ENCODE measurements around the gene LRRC27.

The LRRC27 gene

DNA sequence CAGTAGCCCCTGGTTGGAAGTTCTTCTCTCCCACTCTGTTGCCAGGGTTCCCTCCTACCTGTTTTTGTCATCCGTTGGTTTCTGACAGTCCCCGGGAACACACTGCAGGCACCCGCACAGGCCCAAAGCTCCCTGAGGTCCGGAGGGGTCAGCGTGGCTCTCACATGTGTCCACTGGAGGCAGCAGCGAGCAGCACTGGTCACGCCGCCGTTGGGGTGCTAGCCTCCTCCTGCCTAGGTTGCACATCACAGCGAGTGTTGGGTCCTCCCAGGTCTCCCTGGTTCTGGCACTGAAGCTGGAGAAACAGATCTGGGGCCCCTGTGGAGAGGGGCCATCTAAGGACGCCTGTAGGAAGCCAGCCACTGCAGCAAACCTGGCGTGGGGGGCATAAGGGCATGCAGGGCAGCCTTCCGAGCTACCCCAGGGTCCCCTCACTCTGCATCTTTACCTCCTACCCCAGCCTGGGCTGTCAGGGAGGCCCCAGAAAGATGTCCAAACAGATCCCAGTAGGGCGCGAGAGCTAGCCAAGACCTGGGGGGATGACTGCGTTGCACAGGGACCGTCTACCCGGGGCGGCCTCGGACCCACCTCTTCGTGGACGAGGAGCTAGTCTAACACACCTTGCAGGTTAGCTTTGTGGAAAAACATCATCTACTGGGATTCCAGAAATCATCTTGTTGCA, 28.9 kb downstream of the LRRC27 start:
- DNase-seq: no peak

DNA sequence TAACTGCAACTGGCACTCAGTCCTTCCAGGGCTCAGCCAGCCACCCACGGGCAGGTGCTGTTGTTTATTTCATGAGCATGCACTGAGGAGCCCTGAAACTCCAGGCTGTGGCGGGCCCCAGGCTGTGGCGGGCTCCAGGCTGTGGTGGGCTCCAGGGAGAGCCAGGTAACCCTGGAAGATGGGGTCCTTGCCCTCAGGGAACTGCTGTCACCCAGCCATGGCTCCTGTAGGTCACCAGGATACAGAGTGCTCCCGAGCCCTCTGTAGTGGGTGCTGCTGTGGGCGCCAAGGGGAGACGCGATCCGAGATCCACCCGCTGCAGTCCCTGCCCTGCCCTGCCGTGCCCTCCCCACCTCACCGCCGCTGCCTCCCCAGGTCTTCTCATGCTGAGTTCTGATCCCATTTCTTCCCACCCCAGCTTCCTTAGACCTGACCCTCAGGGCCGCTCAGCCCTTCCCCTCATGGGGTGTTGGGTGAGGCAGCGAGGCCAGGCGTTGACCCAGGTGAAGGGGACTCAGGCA, 29.6 kb downstream of the LRRC27 start:
- DNase-seq: no peak

DNA sequence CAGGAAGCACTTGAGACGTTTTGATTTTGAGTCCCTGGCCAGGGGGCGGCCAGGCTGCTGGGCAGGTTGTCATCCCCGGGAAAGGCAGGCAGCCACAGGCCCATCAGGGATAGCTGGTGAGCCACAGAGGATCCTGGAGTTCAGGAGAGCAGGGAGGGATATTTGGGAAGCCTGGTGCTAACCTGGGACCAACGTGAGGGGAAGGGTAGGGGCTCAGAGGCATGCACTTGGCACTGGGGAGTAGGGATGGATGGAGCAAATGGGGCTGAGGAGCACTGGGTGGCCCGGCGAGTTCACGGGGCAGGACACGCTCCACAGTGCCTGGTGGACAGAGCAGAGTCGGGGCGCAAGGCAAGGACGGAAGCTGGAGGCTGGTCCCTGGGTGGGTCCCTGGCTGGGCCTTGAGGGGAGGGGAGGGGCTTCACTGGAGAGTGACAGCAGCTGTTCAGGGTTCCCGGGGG, 30.2 kb downstream of the LRRC27 start:
- no peak for DNase-seq

DNA sequence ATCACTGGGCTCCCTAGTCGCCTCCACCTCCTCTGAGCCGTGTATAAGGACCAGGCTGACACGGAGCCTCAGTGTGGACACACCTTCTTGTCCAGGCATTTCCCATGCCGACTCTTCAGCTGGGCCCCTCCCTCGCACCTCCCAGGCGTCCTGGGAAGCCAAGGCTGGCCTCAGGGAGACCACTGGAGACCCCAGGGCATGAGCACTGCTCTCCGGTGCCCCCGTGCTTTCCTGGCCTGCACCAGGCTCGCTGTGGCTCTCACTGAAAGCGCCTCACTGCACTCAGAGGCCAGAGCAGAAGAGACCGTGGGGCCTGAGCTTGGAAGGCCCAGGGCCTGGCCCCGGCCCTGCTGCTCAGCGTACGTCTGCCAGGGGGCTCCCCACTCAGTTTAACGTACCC, 31.4 kb downstream of the LRRC27 start:
- no peak for DNase-seq

DNA sequence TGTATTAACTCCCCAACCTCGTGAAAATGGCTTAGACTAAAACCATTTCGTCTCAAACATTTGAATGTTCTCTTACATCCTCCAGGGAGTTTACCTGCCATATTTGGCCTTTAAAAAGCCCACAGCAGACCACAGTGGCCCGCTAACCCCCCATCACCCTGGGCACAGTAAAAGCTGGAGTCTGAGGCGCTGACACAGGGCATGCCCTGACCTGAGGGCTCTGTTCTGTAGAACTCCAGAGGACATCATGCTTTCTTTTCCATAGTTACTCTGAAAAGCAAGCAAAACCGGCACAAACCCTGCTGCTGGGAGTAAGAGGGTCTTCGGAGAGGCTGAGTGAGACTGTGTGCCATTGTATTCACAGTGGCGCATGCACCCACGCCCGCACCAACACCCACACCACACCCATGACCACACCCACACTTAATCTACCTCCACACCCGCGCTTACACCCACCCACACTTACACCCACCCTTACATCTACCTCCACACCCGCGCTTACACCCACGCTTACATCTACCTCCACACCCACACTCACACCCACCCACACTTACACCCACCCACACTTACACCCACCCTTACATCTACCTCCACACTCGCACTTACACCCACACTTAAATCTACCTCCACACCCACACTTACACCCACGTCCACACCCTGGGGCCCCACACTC, 32.1 kb downstream of the LRRC27 start:
- no peak for DNase-seq

DNA sequence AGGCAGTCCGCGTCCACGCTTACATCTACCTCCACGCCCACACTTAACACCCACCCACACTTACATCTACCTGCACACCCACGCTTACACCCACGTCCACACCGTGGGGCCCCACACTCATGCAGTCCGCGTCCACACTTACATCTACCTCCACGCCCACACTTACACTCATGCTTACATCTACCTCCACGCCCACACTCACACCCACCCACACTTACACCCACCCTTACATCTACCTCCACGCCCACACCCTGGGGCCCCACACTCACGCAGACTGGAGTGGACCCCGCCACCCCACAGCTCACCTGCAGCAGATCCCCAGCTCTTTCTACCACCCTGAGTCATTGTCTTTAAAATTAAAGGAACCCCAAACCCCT, 32.6 kb downstream of the LRRC27 start:
- no peak for DNase-seq

DNA sequence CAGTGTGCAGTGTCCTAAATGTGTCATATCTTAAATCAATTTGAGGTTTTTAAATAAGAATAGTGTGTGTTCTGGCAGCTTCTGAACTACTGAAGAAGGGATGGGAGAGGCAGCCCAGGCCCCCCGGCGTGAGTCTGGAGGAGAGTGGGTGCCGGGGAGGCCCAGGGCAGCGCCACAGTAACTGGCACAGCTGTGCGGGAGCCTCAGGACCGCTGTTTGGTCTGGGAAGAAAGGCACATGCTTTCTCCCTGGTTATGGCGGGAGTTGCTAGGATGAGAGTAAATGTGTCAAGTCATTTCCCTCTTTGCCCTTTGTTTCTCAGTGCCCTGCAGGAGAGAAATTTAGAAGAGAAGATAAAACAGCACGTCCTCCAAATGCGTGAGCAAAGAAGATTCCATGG, 33.1 kb downstream of the LRRC27 start:
- DNase-seq: no peak

DNA sequence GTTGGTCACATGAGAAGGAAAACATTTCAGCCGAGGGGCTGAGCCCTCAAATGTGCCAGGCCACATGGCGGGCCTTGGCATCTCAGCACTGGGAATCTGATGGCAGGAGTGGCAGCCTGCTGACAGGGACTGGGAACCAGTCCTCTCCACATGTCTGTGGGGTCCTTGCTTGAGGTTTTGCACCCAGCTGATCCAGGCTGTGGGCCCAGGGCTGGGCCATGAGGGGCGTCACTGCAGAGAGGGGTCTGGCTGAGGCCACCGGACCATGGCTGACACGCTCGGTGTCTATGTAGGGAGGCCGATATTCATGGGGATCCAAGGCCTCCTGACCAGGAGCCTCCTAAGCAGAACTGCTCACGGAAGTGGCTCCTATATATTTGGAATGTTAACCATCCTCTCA, 34.0 kb downstream of the LRRC27 start:
- no peak for DNase-seq

DNA sequence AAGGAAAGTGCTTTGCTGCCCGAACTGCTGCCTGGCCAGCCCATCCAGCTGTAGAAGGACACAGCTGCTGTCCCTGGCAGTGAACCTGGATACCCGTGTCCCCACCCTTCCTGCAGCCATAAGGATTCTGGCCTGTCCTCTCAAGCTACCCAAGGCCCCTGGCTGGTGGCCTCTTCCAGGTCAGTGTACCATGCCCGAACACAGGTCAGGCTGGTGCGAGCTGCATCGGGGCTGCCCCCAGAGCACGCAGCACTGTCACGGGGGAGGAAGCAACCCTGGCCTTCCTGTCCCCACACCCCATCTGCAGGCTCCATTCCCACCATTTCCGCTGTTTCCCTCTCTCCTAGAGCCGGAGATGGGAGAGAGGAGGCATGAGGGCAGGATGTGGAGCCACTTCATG, 34.5 kb downstream of the LRRC27 start:
- DNase-seq: no peak

DNA sequence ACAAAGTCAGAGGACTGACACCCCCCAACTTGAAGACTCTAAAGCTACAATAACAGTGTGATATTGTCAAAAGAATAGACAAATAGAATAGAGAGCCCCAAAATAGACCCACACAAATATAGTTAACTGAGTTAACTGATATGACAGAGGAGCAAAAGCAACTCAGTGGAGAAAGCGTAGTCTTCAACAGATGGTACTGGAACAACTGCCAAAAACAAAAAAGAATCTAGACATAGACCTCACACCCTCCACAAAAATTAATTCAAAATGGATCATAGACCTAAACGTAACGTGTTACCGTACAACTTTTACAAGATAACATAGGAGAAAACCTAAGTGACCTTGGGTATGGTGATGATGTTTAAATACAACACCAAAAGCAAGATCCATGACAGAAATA, 36.4 kb downstream of the LRRC27 start:
- no peak for DNase-seq

DNA sequence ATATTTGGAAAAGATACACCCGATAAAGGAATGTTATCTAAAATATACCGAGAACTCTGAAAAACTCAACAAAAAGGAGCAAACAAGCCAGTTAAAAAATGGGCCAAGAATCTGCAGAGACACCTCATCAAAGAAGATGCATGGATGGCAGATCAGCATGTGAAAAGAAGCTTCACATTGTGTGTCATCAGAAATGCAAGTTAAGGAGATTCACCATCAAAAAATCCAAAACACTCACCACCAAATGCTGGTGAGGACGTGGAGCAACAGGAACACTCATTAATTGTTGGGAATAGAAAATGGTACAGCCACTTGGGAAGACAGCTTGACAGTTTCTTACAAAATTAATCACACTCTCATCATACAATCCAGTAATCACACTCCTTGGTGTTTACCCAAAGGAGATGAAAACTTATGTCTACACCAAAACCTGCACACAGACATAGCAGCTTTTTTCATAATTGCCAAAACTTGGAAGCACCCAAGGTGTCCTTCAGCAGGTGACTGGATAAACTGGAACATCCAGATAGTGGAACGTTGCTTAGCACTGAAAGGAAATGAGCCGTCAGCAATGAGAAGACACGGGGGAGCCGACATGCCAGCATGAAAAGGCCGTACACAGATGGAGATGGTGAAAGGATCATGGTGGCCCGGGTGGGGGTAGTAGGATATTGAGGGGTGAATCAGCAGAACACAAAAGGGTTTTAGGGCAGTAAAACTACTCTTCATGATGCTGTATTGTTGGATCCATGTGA, 37.1 kb downstream of the LRRC27 start:
- DNase-seq: no peak

DNA sequence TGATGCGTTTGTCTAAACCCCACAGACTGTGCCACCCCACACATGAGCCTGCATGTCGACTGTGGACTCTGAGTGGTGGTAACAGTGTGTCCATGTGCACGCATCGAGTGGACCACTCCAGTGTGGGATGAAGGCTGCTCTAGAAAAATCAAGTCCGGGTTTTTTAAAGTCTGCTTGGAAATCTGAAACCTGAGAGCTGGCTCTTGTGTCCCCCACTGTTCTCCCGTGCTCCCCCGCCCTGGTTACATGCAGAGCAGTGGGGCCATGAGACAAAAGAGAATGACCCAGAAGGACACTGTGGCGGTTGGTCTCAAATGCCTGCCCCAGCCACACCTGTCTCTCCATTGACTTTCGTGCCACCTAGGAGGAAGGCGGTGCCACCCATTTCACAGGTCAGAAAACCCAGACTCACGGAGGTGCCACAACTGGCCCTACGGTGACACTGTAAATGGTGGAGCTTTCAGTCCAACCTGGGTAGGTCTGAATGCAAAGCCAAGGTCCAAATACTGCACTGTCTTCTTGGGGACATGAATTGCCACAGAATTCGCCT, 37.7 kb downstream of the LRRC27 start:
- no peak for DNase-seq

DNA sequence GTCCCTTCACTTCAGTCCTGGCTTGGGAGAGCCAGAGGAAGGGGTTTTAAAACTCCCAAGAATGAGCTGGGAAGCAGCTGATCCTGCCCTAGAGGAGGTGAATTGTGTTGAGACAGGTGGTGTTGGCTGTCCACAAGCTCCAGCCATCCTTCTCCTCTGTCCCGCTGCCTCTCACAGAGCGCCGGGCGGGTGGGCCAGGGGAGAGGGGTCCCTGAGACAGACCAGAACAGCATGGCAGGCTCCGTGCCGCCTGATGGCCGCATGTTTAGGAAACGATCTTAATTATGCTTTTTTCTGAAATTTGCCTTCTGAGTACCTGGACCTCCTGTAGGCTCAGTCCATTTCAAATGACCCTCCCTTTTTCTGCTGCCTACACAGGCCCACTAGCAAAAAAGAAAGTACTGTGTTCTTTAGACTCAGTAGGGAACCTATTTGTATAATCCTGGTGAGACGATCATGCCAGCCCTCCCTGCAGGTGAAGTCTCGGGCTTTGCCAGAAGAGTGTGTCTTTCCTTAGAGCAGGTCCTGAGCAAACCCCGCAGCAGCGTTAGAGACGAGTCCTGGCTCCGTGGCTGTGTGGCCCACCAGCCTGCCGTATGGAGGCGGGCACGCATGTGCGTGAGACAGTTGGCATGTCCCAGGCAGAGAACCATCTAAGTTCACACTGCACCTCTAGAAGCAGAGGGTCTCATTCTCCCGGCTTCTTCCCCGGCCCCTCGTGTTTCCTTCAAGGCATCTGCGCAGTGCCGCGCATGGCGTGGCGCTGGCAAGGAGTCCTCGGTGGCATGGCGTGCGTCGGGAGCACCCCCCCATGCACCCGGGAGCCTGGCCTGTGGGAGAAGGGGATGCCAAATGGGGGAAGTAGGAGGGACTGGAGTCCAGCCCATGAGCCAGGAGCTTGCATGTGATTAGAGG, 38.7 kb downstream of the LRRC27 start:
- DNase-seq: no peak

DNA sequence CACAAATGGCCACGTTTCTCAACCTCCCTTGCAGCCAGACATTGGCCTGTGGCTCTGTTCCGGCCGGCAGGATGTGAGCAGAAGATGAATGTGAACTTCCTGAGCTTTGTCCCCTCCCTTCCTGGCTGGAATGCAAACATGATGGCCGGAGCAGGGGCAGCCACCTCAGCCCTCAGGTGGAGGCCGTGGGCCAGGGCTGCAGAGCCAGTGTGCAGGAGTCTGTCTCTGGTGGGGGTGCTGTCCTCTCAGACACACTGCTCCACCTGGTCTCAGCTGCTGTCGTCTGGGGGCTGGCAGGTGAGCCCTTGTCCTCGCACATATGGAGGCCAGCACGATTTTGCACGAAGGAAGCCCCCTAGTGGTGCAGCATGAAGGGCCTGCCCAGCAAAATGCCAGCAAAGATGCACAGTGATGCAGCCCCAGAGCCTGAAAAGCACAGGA, 39.7 kb downstream of the LRRC27 start:
- no peak for DNase-seq

DNA sequence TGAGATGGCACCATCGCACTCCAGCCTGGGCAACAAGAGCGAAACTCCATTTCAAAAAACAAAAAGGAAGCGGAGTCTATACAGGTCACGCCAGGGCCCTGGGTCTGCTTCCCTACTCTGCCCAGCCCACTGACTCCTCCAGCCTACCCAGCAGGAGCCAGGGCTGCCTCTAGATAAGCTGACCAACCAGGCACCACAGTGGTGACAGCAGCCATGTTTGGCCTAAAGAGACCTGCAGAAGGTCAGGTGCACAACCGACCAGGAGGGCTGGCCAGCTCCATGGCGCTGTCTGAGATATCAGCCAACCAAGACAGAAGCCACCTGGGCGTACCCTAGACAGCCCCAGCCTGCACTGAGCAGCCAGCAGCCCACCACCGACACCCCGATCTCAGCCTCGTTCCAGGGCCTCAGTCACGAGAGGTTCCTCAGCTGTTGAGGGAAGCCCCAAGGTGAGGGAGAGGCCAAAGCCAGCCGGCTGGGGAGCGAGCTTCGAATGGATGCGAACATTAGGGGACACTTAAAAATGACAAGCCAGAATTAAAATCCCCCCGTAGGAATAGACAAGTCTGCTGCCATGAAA, 40.6 kb downstream of the LRRC27 start:
- no peak for DNase-seq

DNA sequence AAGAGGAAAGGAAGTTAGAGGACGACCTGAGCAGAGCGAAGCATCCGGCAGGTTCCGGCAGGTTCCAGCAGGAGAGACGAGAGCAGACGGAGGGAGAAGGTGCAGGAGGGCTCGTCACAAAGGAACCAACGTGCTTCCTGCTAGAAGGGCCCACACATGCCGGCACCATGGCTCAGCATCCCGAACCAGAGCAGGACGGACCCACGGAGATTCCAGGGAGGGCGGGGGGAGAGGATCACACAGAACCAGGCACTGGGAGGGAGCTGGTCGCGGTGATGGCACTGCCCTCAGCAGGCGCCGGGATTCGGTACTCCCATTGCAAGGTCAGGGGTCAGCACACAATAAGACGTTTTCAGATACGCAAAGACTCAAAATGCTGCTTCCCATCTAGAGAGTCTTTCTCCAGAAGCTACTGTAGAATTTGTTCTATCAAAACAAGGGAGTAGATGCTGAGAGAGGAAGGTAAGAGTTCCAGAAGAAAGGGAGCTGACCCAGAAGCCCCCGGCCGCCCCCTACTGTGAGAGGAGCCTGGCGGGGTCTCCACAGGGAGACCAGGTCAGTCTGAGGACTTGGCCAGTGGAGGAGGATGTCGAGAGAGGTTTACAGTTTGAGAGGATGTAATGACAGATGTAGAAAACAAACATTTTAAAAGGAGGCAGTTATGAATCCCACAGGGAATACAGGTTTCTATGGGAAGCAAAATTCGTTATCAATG, 41.4 kb downstream of the LRRC27 start:
- no peak for DNase-seq

DNA sequence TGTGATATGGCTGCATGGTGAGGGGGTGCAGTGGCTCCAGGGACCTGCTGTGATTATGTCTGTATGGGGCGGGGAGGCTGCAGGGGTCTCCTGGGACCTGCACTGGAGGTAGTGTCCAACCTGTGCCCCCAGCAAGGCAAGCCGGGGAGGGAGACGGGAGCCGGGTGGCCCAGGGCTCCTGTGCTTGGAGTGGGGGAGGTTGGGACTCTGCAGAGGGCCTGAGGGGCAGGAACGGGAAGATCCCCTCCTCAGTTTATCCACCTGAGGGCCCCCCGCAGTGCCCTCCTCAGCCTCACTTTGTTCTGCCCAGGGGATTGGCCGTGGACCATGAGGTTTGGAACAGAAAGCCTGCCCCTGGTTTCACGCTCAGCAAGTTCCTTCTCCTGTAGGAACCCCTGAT, 42.2 kb downstream of the LRRC27 start:
- no peak for DNase-seq

DNA sequence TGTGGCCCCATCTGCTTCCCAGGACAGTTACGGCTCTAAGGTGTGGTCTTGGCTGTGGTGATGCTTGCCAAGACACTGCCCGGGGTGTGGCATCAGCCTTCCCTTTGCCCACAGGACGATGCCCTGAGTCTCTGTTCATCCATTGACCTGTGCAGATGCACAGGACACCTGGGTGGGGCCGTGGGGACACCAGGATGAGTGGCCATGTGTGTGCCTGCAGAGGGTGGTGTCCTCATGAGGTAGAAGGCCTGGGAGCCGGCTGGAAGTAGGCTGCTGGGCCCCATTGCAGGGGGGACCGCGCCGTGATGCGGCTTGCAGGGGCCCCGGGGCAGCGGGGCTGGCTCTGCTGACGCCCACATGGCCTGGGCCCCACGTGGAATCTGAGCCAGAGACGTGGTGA, 42.6 kb downstream of the LRRC27 start:
- no peak for DNase-seq

DNA sequence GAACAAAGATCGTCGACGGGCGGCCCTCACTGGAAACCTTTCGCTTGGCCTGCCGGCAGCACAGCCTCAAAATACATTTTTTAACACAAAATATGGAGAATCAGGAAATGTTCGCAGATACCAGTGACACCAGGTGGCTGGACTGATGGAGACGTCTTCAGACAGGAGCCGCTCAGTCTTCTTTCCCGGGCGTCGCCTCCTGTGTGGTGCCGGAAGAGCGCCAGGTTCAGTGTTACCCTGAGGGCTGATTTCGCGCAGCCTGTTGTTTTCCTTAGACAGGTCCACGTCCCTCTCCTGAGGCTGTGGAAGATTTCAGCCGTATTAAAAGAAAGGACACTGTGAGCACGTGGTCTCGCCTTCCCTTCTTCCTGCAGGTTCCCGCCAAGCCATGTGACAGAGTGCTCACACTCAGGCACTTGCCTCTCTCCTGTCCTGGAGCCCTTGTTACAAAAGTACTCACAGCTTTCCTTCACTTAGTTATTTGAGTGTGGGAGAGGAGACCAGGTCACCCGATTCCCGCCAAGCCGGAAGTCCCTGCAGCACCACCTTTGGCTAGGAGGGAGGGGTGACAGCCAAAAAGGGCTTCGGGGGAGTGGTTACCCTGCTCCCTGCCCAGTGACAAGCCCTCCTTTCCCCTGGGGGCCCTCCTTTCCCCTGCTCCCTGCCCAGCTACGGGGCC, 43.3 kb downstream of the LRRC27 start:
- no peak for DNase-seq

DNA sequence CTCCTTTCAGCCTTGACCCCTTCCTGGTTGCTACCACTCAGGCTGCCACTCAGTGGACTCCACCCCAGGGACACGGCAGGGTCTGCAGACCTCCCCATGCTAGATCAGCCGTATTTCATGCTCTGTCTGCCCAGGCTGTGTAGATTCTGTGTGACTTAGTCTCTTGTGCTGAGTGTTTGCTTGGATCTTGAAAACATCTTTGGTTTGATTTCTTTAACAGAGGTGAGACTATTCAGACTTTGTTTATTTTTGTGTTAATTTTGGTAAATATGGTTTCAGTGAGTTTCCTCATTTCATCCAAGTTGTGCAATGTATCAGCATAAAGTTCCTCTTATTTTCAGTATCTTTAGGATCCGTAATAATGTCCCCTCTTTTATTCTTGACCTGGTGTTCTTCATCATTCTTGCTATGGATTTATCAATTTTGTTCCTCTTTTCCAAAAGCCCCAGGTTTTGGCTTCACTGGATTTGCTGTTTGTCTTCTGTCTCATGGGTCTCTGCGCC, 43.9 kb downstream of the LRRC27 start:
- DNase-seq: no peak
